H1 (cell line): ENCODE measurements around the gene ULK3. TPM values are rescaled to one million over a fixed set of nuclear protein-coding genes. Genes with fewer than 3 reads are reported as not detected.

Experiments
- CTCF ChIA-PET: fragments of 300-600 bp; sonication (Branson Sonifier 250); formaldehyde crosslinking; loops from one replicate; lab custom pipeline; 2021; ENCODE audit not compliant: partially characterized antibody; lab: Charles Lee
- POLR2A ChIA-PET: fragments of 300-600 bp; sonication (Branson Sonifier 250); formaldehyde crosslinking; loops from one replicate; lab custom pipeline; 2021; ENCODE audit warnings: inconsistent platforms; ENCODE audit not compliant: partially characterized antibody; lab: Charles Lee
- DNase-seq, 2 experiments: peaks; one replicate each; pipeline versions ENCODE4 v3.0.0 to v3.0.0-alpha.2; 2010 to 2022; ENCODE audit warnings: low spot score in 2 of 2, low read depth in 1 of 2, mixed read lengths in 1 of 2
- FAIRE-seq: peaks from 2 replicates; lab custom pipeline; 2011; peaks lifted over from hg19 to GRCh38; lab: Jason Lieb, UNC
- H2AFZ ChIP-seq: 2 replicates; pipeline ENCODE4 v1.8.1; 2012; ENCODE audit warnings: low read length, inconsistent platforms
- H2AK5ac ChIP-seq: 2 replicates; pipeline ENCODE4 v1.6.1; 2013; ENCODE audit warnings: low read depth, low read length
- H2BK120ac ChIP-seq: replicated peaks from 2 replicates; pipeline ENCODE3; 2013; ENCODE audit warnings: low read depth, low read length, inconsistent platforms
- H2BK12ac ChIP-seq: 2 replicates; pipeline ENCODE4 v1.6.1; 2013; ENCODE audit warnings: low read depth, low read length
- H2BK15ac ChIP-seq: 2 replicates; pipeline ENCODE4 v1.6.1; 2013; ENCODE audit warnings: low read length
- H2BK20ac ChIP-seq: 2 replicates; pipeline ENCODE4 v1.6.1; 2013; ENCODE audit warnings: low read length
- H2BK5ac ChIP-seq: 2 replicates; pipeline ENCODE4 v1.6.1; 2013; ENCODE audit warnings: low read depth, low read length
- H3K14ac ChIP-seq: 2 replicates; pipeline ENCODE4 v1.6.1; 2013; ENCODE audit warnings: inconsistent platforms; ENCODE audit not compliant: insufficient read length
- H3K18ac ChIP-seq: 2 replicates; pipeline ENCODE4 v1.6.1; 2013; ENCODE audit warnings: low read length; ENCODE audit errors: extremely low read depth
- H3K23ac ChIP-seq: 2 replicates; pipeline ENCODE4 v1.6.1; 2013; ENCODE audit warnings: inconsistent platforms; ENCODE audit not compliant: insufficient read length
- H3K23me2 ChIP-seq: 2 replicates; pipeline ENCODE4 v1.6.1; 2013; ENCODE audit warnings: low read depth, low read length
- H3K27ac ChIP-seq: 2 replicates; pipeline ENCODE4 v1.6.1; 2011; ENCODE audit warnings: low read depth, low read length, inconsistent platforms
- H3K27me3 ChIP-seq, 4 experiments: replicated peaks in 1 of 4; 1 replicate in 1 of 4; 2 replicates in 3 of 4; pipeline versions ENCODE4 v1.6.1 to v1.8.1; 2011 to 2013; ENCODE audit warnings: low read length in 3 of 4, mild to moderate bottlenecking in 3 of 4, inconsistent platforms in 2 of 4, mixed read lengths in 2 of 4, moderate library complexity in 1 of 4; ENCODE audit not compliant: control insufficient read depth in 3 of 4, insufficient read depth in 3 of 4; ENCODE audit errors: extremely low read depth in 1 of 4
- H3K36me3 ChIP-seq, 4 experiments: 2 replicates each; pipeline versions ENCODE4 v1.6.1 to v1.8.1; 2011 to 2013; ENCODE audit warnings: mild to moderate bottlenecking in 4 of 4, low read length in 3 of 4, moderate library complexity in 2 of 4, control low read depth in 1 of 4, inconsistent platforms in 1 of 4; ENCODE audit not compliant: insufficient read depth in 4 of 4, control insufficient read depth in 2 of 4
- H3K4ac ChIP-seq: replicated peaks from 2 replicates; pipeline ENCODE3; 2013; ENCODE audit warnings: low read length, low read depth, mixed read lengths, inconsistent platforms; ENCODE audit not compliant: insufficient read length
- H3K4me1 ChIP-seq, 4 experiments: replicated peaks in 1 of 4; 1 replicate in 1 of 4; 2 replicates in 3 of 4; pipeline versions ENCODE4 v1.6.1 to v1.8.1; 2011 to 2013; ENCODE audit warnings: low read length in 3 of 4, inconsistent platforms in 2 of 4, mixed read lengths in 1 of 4; ENCODE audit not compliant: insufficient read depth in 4 of 4, control insufficient read depth in 3 of 4
- H3K4me2 ChIP-seq, 2 experiments: 2 replicates each; pipeline versions ENCODE4 v1.6.1 to v1.8.1; 2011 to 2013; ENCODE audit warnings: low read depth in 2 of 2, low read length in 2 of 2, control low read depth in 1 of 2, inconsistent platforms in 1 of 2, mild to moderate bottlenecking in 1 of 2; ENCODE audit not compliant: insufficient read depth in 1 of 2
- H3K4me3 ChIP-seq, 4 experiments: fragments of 200-600, 300-600 bp in 1 of 4; sonication (generic), shearing (Covaris generic), sonication (Bioruptor Twin) in 1 of 4; 2 replicates each; pipeline versions ENCODE4 v1.5.1 to v1.8.1; 2011 to 2016; ENCODE audit warnings: low read length in 4 of 4, low read depth in 3 of 4, control low read depth in 2 of 4, inconsistent platforms in 2 of 4, mild to moderate bottlenecking in 2 of 4, mixed read lengths in 1 of 4, moderate library complexity in 1 of 4; ENCODE audit not compliant: insufficient read depth in 2 of 4; ENCODE audit errors: extremely low read depth in 1 of 4
- H3K56ac ChIP-seq: replicated peaks from 2 replicates; pipeline ENCODE3; 2013; ENCODE audit warnings: low read depth, mild to moderate bottlenecking, mixed read lengths, low read length, inconsistent platforms; ENCODE audit not compliant: insufficient read length
- H3K79me1 ChIP-seq: 2 replicates; pipeline ENCODE4 v1.6.1; 2013; ENCODE audit warnings: low read depth, low read length, control low read depth
- H3K79me2 ChIP-seq, 2 experiments: 2 replicates each; pipeline versions ENCODE4 v1.6.1 to v1.8.1; 2012 to 2013; ENCODE audit warnings: low read length in 2 of 2, mild to moderate bottlenecking in 2 of 2, inconsistent platforms in 1 of 2; ENCODE audit not compliant: insufficient read depth in 2 of 2, control insufficient read depth in 1 of 2
- H3K9ac ChIP-seq, 4 experiments: replicated peaks in 1 of 4; 1 replicate in 1 of 4; 2 replicates in 3 of 4; pipeline versions ENCODE4 v1.6.1 to v1.8.1; 2011 to 2013; ENCODE audit warnings: low read depth in 3 of 4, low read length in 3 of 4, control low read depth in 2 of 4, mild to moderate bottlenecking in 2 of 4, moderate library complexity in 2 of 4, inconsistent platforms in 1 of 4; ENCODE audit errors: extremely low read depth in 1 of 4
- H3K9me3 ChIP-seq, 2 experiments: 2 replicates each; pipeline versions ENCODE4 v1.6.1 to v1.8.1; 2012 to 2013; ENCODE audit warnings: mild to moderate bottlenecking in 2 of 2, moderate library complexity in 2 of 2, control low read depth in 1 of 2, inconsistent platforms in 1 of 2, low read depth in 1 of 2, low read length in 1 of 2, mixed read lengths in 1 of 2; ENCODE audit not compliant: insufficient read depth in 2 of 2
- H4K20me1 ChIP-seq, 2 experiments: replicated peaks in 1 of 2; 2 replicates each; pipeline versions ENCODE3 to v1.8.1; 2011 to 2013; ENCODE audit warnings: inconsistent platforms in 2 of 2, low read length in 2 of 2, mild to moderate bottlenecking in 1 of 2; ENCODE audit not compliant: insufficient read depth in 2 of 2, control insufficient read depth in 1 of 2
- H4K5ac ChIP-seq: 2 replicates; pipeline ENCODE4 v1.6.1; 2013; ENCODE audit warnings: low read length, low read depth, mixed read lengths, inconsistent platforms; ENCODE audit not compliant: insufficient read length
- H4K8ac ChIP-seq: 2 replicates; pipeline ENCODE4 v1.8.0; 2013; ENCODE audit warnings: mild to moderate bottlenecking, moderate library complexity, low read length, inconsistent platforms; ENCODE audit not compliant: insufficient read depth; ENCODE audit errors: extremely low read depth
- H4K91ac ChIP-seq: replicated peaks from 2 replicates; pipeline ENCODE3; 2013; ENCODE audit warnings: low read length, mixed read lengths, inconsistent platforms; ENCODE audit not compliant: insufficient read length
- ASH2L ChIP-seq: fragments of 200-600, 300-600 bp; sonication (generic); IDR thresholded peaks from one replicate; pipeline ENCODE4 v1.7.1; 2017; ENCODE audit warnings: low read length
- BCL11A ChIP-seq, 2 experiments: IDR thresholded peaks; one replicate each; pipeline ENCODE4 v1.6.1; 2011; ENCODE audit warnings: low read depth in 2 of 2, low read length in 2 of 2, mild to moderate bottlenecking in 2 of 2
- CBX5 ChIP-seq: fragments of 300-800, 300-1000 bp; sonication (generic); IDR thresholded peaks from 2 replicates; pipeline ENCODE4 v1.7.1; 2016; ENCODE audit warnings: antibody characterized with exemption, low read length, low read depth
- HDAC6 ChIP-seq: IDR thresholded peaks from one replicate; pipeline ENCODE4 v1.7.1; 2012; ENCODE audit warnings: low read depth, mild to moderate bottlenecking, inconsistent platforms, low read length, moderate library complexity
- SAP30 ChIP-seq: fragments of 300-600 bp; sonication (generic); IDR thresholded peaks from 2 replicates; pipeline ENCODE4 v1.7.1; 2012; ENCODE audit warnings: low read length, moderate library complexity, mild to moderate bottlenecking, inconsistent platforms; ENCODE audit not compliant: insufficient read depth, insufficient replicate concordance
- WGBS, 2 experiments: shearing (Covaris generic) in 1 of 2; methylation state at CpG; one replicate each; pipeline versions ENCODE4 v1.1.6 to v1.1.7; 2013 to 2015; ENCODE audit warnings: low lambda C conversion rate in 2 of 2, mixed read lengths in 2 of 2, inconsistent platforms in 1 of 2, low coverage in 1 of 2, missing lambda C conversion rate in 1 of 2; ENCODE audit not compliant: insufficient replicate concordance in 2 of 2, insufficient coverage in 1 of 2, insufficient read length in 1 of 2; ENCODE audit errors: extremely low coverage in 1 of 2, missing lambda C conversion rate in 1 of 2; 5-methylcytosine and 5-hydroxymethylcytosine counted together
- polyA plus RNA-seq, 7 experiments: library from polyadenylated mRNA; depleted of rRNA in 3 of 7; stranded (reverse) in 5 of 7; unstranded in 2 of 7; fragments of >200 nt in 5 of 7; fragments of 200-250 nt in 2 of 7; gene quantifications; 1 replicate in 5 of 7; 2 replicates in 1 of 7; 4 replicates in 1 of 7; pipeline versions ENCODE4 v1.2.1 to v1.2.3, GENCODE V29; 2011 to 2013; ENCODE audit warnings: missing spikeins in 2 of 7, mixed read lengths in 2 of 7
- total RNA-seq: library from RNA; stranded (reverse); fragmentation: NEBNext Ultra II Directional; extraction: Animal tissue kit (Norgen Biotek cat#: 25700); gene quantifications from 2 replicates; pipeline ENCODE4 v1.2.1, GENCODE V29; 2021
- TF ChIP-seq, protein P1 (sequence below): IDR thresholded peaks from 2 replicates; pipeline ENCODE4 v1.6.1; 2011; ENCODE audit warnings: low read length, improper control_type of control experiment
- TF ChIP-seq, protein P2 (sequence below), 3 experiments: IDR thresholded peaks; 1 replicate in 2 of 3; 2 replicates in 1 of 3; pipeline versions ENCODE4 v1.5.1 to v1.6.1; 2011; ENCODE audit warnings: low read length in 3 of 3, mild to moderate bottlenecking in 3 of 3, inconsistent platforms in 2 of 3, low read depth in 1 of 3, moderate library complexity in 1 of 3; ENCODE audit not compliant: insufficient read depth in 1 of 3; ENCODE audit errors: control extremely low read depth in 1 of 3

Gene ULK3
- total and polyA plus RNA-seq, 2 of the 8 experiments (the other 6 are each of a cell fraction or from before 2014, with no cell fraction given): 27.1 to 34.4 TPM

DNA sequence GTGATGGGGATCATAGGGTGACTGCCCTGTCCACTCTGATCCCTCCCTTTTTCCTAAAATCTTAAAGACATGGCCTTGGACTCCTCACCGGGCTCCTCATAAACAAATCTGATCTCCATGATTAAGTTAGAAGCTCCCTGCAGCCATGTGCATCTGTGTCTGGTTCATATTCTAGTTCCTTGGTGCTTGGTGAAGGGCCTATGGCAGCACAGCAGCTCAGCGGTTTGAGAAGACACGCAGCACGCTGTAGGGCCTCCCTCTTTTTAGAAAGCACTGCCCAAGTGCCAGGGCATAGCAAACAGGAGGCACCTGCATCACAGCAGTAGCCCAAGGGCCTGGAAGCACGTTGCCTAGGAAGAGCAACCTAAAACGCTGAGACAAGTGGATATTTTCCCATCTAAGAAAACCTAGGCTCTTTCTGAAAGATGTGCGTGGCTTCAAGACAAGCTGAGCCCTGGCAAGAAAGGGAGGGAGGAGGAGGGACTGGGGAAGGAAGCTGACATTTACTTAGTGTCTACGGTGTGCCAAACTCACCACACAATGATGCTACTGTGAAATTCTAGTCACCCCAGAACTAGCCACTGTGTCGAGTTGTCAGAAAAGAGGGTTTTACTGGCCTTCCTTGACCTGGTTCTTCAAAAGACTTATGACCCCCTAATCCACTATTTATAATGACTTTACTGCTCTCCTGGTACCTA lies 14.9 kb upstream of the ULK3 start:
- Histone ChIP-seq H3K27ac (no peak overlapping the region), H2BK20ac (no peak overlapping the region), H4K8ac (no peak overlapping the region), H3K23ac (no peak overlapping the region), H3K4me2 (no peak overlapping the region), H2AK5ac (no peak overlapping the region), H3K56ac (no peak overlapping the region), H3K79me2 (peaks cover 0 to 4% of the 10 kb centered on the region in 2 experiments; a peak in 1 of 4 replicates), H3K9ac (no peak overlapping the region), H2BK15ac (no peak overlapping the region), H4K5ac (no peak overlapping the region), H2AFZ (no peak overlapping the region), H3K23me2 (no peaks in the 10 kb centered on the region), H4K20me1 (peaks cover 0 to 7% of the 10 kb centered on the region in 2 experiments), H3K4ac (no peak overlapping the region), H4K91ac (no peak overlapping the region), H3K27me3 (no peaks in the 10 kb centered on the region), H3K9me3 (no peaks in the 10 kb centered on the region), H2BK5ac (no peak overlapping the region), H2BK12ac (no peak overlapping the region), H3K36me3 (peaks cover 2 to 9% (median 5%) of the 10 kb centered on the region in 4 experiments; a peak in 5 of 8 replicates), H3K79me1 (peaks cover 6% of the 10 kb centered on the region), H3K4me1 (peaks cover 0 to 1% (median 0%) of the 10 kb centered on the region in 4 experiments; a peak in 1 of 7 replicates), H2BK120ac (no peak overlapping the region), H3K14ac (no peak overlapping the region), H3K4me3 (no peak overlapping the region), H3K18ac (no peak overlapping the region)
- FAIRE-seq (no peak), DNase-seq (no peak)
- CTCF ChIA-PET: interaction anchor here (0.9 to 4.5 kb wide), 10 partner anchors 8 to 87 kb away, joined by 3 to 21 read pairs (median 4); no protein-coding TSS in a partner anchor
- WGBS, 2 experiments: 86% methylated on average over 9 of the region's 9 CpGs; no CpG with 5 or more reads in 1 of the 2 experiments
- POLR2A ChIA-PET: interaction anchor here (1.0 to 2.3 kb wide), 3 partner anchors 12 to 49 kb away, joined by 3 to 6 read pairs (median 4); partner anchors contain the start of genes FAM219B and ULK3
- TF ChIP-seq BCL11A (IDR thresholded peaks at IDR 0.05; ENCODE audit: low read depth in 2 of 2, low read length in 2 of 2) (no peak), HDAC6 (no peak), CBX5 (no peak), ASH2L (no peak), SAP30 (no peak)
- TF ChIP-seq, protein P1, sequence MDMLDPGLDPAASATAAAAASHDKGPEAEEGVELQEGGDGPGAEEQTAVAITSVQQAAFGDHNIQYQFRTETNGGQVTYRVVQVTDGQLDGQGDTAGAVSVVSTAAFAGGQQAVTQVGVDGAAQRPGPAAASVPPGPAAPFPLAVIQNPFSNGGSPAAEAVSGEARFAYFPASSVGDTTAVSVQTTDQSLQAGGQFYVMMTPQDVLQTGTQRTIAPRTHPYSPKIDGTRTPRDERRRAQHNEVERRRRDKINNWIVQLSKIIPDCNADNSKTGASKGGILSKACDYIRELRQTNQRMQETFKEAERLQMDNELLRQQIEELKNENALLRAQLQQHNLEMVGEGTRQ: no peak
- TF ChIP-seq, protein P2, sequence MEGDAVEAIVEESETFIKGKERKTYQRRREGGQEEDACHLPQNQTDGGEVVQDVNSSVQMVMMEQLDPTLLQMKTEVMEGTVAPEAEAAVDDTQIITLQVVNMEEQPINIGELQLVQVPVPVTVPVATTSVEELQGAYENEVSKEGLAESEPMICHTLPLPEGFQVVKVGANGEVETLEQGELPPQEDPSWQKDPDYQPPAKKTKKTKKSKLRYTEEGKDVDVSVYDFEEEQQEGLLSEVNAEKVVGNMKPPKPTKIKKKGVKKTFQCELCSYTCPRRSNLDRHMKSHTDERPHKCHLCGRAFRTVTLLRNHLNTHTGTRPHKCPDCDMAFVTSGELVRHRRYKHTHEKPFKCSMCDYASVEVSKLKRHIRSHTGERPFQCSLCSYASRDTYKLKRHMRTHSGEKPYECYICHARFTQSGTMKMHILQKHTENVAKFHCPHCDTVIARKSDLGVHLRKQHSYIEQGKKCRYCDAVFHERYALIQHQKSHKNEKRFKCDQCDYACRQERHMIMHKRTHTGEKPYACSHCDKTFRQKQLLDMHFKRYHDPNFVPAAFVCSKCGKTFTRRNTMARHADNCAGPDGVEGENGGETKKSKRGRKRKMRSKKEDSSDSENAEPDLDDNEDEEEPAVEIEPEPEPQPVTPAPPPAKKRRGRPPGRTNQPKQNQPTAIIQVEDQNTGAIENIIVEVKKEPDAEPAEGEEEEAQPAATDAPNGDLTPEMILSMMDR (IDR thresholded peaks at IDR 0.05; ENCODE audit: control extremely low read depth in 1 of 3, insufficient read depth in 1 of 3, low read depth in 1 of 3, low read length in 3 of 3): no peak
